K562 treated with DMSO at 1 percent for 48 hours (cell line): ENCODE data around the gene ELFN2. TPM values are rescaled to one million over a fixed set of nuclear protein-coding genes. Genes with fewer than 3 reads are reported as not detected.

Source experiments
- total RNA-seq: library from RNA; unstranded; fragments of 300-600 nt; gene quantifications from 2 replicates; pipeline ENCODE4 v1.2.3, GENCODE V29; 2022; ENCODE audit warnings: low replicate concordance; ENCODE audit errors: extremely low read depth

Gene ELFN2, protein sequence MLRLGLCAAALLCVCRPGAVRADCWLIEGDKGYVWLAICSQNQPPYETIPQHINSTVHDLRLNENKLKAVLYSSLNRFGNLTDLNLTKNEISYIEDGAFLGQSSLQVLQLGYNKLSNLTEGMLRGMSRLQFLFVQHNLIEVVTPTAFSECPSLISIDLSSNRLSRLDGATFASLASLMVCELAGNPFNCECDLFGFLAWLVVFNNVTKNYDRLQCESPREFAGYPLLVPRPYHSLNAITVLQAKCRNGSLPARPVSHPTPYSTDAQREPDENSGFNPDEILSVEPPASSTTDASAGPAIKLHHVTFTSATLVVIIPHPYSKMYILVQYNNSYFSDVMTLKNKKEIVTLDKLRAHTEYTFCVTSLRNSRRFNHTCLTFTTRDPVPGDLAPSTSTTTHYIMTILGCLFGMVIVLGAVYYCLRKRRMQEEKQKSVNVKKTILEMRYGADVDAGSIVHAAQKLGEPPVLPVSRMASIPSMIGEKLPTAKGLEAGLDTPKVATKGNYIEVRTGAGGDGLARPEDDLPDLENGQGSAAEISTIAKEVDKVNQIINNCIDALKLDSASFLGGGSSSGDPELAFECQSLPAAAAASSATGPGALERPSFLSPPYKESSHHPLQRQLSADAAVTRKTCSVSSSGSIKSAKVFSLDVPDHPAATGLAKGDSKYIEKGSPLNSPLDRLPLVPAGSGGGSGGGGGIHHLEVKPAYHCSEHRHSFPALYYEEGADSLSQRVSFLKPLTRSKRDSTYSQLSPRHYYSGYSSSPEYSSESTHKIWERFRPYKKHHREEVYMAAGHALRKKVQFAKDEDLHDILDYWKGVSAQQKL
- not detected in 2 replicates for total RNA-seq

GRCh38 chr22:37427135-37427710 is at the start of gene ELFN2:
Gene ELFN2 (minus strand): TSS chr22:37427479. CDS start chr22:37375534, 51,945 bp downstream.

Other genes with a start within 250 kb of the ELFN2 start
- not detected in 2 replicates for gene C1QTNF6, start 239.2 kb downstream of the ELFN2 start, total RNA-seq
- not detected in 2 replicates for gene SSTR3, start 215.0 kb downstream of the ELFN2 start, total RNA-seq
- gene RAC2, start 183.2 kb downstream of the ELFN2 start, total RNA-seq = 1,171 TPM in 1 of 2 replicates, not detected in the other
- not detected in 2 replicates for gene CYTH4, start 145.0 kb downstream of the ELFN2 start, total RNA-seq
- not detected in 2 replicates for gene MFNG, start 58.9 kb upstream of the ELFN2 start, total RNA-seq
- not detected in 2 replicates for gene CARD10, start 91.9 kb upstream of the ELFN2 start, total RNA-seq
- not detected in 2 replicates for gene CDC42EP1, start 133.0 kb upstream of the ELFN2 start, total RNA-seq
- gene LGALS2, start 152.6 kb upstream of the ELFN2 start, total RNA-seq = not detected in 2 replicates
- gene GGA1, start 181.4 kb upstream of the ELFN2 start, total RNA-seq = not detected in 2 replicates
- gene SH3BP1, start 212.2 kb upstream of the ELFN2 start, total RNA-seq = not detected in 2 replicates
- gene PDXP, start 231.2 kb upstream of the ELFN2 start, total RNA-seq = not detected in 2 replicates
- gene LGALS1, start 248.2 kb upstream of the ELFN2 start, total RNA-seq = not detected in 2 replicates